Stomach (tissue), 4 donors: ENCODE data around the gene ARHGEF4.

Source experiments
- EP300 ChIP-seq: sonication (generic); formaldehyde crosslinking; IDR thresholded peaks from one replicate; pipeline ENCODE4 v1.6.1; 2017; ENCODE audit warnings: antibody characterized with exemption
- POLR2A ChIP-seq, 4 donors: fragments of 450-650 bp; IDR thresholded peaks; one replicate each; pipeline ENCODE4 v1.6.1; 2016; ENCODE audit warnings: antibody characterized with exemption in 4 of 4, control low read depth in 2 of 4, mild to moderate bottlenecking in 1 of 4, moderate library complexity in 1 of 4
- POLR2AphosphoS5 ChIP-seq, 3 donors: sonication (generic); formaldehyde crosslinking; IDR thresholded peaks; one replicate each; pipeline ENCODE4 v1.6.1; 2016; ENCODE audit warnings: antibody characterized with exemption in 3 of 3
- TF ChIP-seq, protein P1 (sequence below), 7 experiments: fragments of 450-650 bp in 4 of 7; fragments of 200-600 bp in 3 of 7; sonication (generic) in 3 of 7; IDR thresholded peaks; one replicate each; pipeline ENCODE4 v1.5.1; 2016 to 2019; ENCODE audit warnings: antibody characterized with exemption in 7 of 7, control low read depth in 2 of 7, mild to moderate bottlenecking in 1 of 7

DNA sequence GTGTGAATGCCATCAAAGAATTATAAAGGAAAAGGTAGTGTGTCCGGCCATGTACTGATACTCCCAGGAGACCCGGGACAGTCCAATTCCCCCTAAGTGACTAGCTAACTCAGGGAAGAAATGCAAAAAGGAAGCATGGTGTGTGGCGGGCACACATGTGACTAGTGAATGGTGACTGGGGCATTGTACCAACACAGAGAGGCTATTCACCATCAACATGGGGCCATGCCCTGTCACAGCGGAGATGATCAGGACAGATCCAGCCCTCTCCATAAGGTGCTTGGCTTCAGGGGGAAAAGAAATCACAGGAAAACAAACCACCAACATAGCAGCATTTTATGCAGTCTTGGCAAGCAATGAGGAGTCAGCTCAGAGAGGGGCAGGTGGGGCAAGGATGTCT, 222.2 kb downstream of the ARHGEF4 start:
- TF ChIP-seq, protein P1, sequence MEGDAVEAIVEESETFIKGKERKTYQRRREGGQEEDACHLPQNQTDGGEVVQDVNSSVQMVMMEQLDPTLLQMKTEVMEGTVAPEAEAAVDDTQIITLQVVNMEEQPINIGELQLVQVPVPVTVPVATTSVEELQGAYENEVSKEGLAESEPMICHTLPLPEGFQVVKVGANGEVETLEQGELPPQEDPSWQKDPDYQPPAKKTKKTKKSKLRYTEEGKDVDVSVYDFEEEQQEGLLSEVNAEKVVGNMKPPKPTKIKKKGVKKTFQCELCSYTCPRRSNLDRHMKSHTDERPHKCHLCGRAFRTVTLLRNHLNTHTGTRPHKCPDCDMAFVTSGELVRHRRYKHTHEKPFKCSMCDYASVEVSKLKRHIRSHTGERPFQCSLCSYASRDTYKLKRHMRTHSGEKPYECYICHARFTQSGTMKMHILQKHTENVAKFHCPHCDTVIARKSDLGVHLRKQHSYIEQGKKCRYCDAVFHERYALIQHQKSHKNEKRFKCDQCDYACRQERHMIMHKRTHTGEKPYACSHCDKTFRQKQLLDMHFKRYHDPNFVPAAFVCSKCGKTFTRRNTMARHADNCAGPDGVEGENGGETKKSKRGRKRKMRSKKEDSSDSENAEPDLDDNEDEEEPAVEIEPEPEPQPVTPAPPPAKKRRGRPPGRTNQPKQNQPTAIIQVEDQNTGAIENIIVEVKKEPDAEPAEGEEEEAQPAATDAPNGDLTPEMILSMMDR (IDR thresholded peaks at IDR 0.05) = no peak
- TF ChIP-seq POLR2A (IDR thresholded peaks at IDR 0.05) (no peak), EP300 (no peak), POLR2AphosphoS5 (IDR thresholded peaks at IDR 0.05) (no peak)
